Aorta (tissue), 5 donors: ENCODE results near the gene OR52I1. TPM values are rescaled to one million over a fixed set of nuclear protein-coding genes. Genes with fewer than 3 reads are reported as not detected.

Experiments
- ATAC-seq: fragments of 200-7000 bp; cut with Tn5 transposase; one replicate; pipeline ENCODE4 v1.9.1; 2022; ENCODE audit warnings: moderate library complexity; ENCODE audit not compliant: low FRiP score
- DNase-seq, 2 donors: peaks; one replicate each; pipeline ENCODE4 v3.0.0-alpha.2; 2020
- H3K27ac ChIP-seq, 2 donors: one replicate each; pipeline ENCODE4 v1.5.1; 2013; ENCODE audit warnings: low read length in 2 of 2, mild to moderate bottlenecking in 2 of 2, moderate library complexity in 2 of 2, control low read depth in 1 of 2, inconsistent platforms in 1 of 2, low read depth in 1 of 2
- H3K27me3 ChIP-seq, 2 donors: one replicate each; pipeline ENCODE4 v1.6.1; 2013; ENCODE audit warnings: control low read depth in 1 of 2, low read length in 1 of 2, mild to moderate bottlenecking in 1 of 2, moderate library complexity in 1 of 2; ENCODE audit not compliant: insufficient read depth in 2 of 2, control insufficient read depth in 1 of 2
- H3K36me3 ChIP-seq, 2 donors: one replicate each; pipeline ENCODE4 v1.6.1; 2013; ENCODE audit warnings: control low read depth in 1 of 2, low read length in 1 of 2, mild to moderate bottlenecking in 1 of 2; ENCODE audit not compliant: insufficient read depth in 2 of 2, control insufficient read depth in 1 of 2
- H3K4me1 ChIP-seq, 2 donors: one replicate each; pipeline ENCODE4 v1.6.1; 2013; ENCODE audit warnings: low read length in 2 of 2, control low read depth in 1 of 2, mild to moderate bottlenecking in 1 of 2, moderate library complexity in 1 of 2; ENCODE audit not compliant: insufficient read depth in 2 of 2, control insufficient read depth in 1 of 2
- H3K4me3 ChIP-seq, 2 donors: one replicate each; pipeline ENCODE4 v1.5.1; 2013; ENCODE audit warnings: low read length in 2 of 2, control low read depth in 1 of 2, mild to moderate bottlenecking in 1 of 2
- H3K9me3 ChIP-seq: one replicate; pipeline ENCODE4 v1.6.1; 2013; ENCODE audit warnings: mild to moderate bottlenecking, low read length; ENCODE audit not compliant: control insufficient read depth
- WGBS, 2 donors: extraction: QIAGEN DNeasy Blood & Tissue Kit; methylation state at CpG; one replicate each; pipeline ENCODE4 v1.1.7; 2013; 5-methylcytosine and 5-hydroxymethylcytosine counted together
- intact Hi-C, 2 donors: fragments of 100-400 bp; cut with DNase I; formaldehyde crosslinking; loops; one replicate each; pipeline versions ENCODE4 v1.14.2 to v1.15.0; 2022
- polyA plus RNA-seq, 2 donors: library from polyadenylated mRNA; stranded (reverse); fragments of 200-250 nt; gene quantifications; one replicate each; pipeline ENCODE4 v1.2.3, GENCODE V29; 2013
- total RNA-seq, 2 donors: library from RNA; stranded (reverse); fragmentation: NEBNext Ultra II Directional; extraction: Animal tissue kit (Norgen Biotek cat#: 25700); gene quantifications; one replicate each; pipeline ENCODE4 v1.2.1, GENCODE V29; 2021
- donor health status: healthy with polysubstance abuse.
- donor health status: Bipolar disorder and iron deficiency.
- donor health status: DM: no; HTN: no; CAD: no.
- donor health status: DM: no; HTN: no; CAD: no.
- donor health status: DM: yes; HTN: yes; CAD: no.

OR52I1 gene
- total and polyA plus RNA-seq, 4 donors, result not detected

DNA sequence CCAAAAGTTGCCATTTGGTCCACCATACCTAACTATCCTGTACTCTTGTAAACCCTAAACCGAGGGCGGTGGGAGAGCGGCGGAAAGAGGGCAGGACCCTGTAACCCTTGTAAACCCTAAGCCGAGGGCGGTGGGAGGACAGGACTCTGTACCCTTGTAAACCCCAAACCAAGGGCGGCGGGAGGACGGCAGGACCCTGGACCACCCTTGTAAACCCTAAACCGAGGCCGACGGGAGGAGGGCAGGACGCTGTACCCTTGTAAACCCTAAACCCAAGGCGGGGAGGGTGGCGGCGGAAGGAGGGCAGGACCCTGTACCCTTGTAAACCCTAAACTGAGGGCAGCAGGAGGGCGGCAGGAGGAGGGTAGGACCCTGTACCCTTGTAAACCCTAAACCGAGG lies 24.8 kb upstream of the OR52I1 start:
- Histone ChIP-seq H3K27ac (no peak overlapping the region), H3K4me3 (no peak overlapping the region), H3K4me1 (no peaks in the 10 kb centered on the region), H3K27me3 (no peaks in the 10 kb centered on the region), H3K36me3 (no peaks in the 10 kb centered on the region), H3K9me3 (no peaks in the 10 kb centered on the region)
- intact Hi-C loops, result no loop called here
- DNase-seq (no peak), ATAC-seq (peak; percentile 31)
- 90 to 94% methylated on average over 18 of the region's 18 CpGs for WGBS, 2 donors

GRCh38 chr11:4576880-4577279 lies 17.0 kb upstream of the OR52I1 start:
- no peaks in the 10 kb centered on the region for H3K36me3 ChIP-seq
- H3K4me3 ChIP-seq, result no peak overlapping the region
- no peaks in the 10 kb centered on the region for H3K27me3 ChIP-seq
- no peaks in the 10 kb centered on the region for H3K4me1 ChIP-seq
- no peak overlapping the region for H3K27ac ChIP-seq
- WGBS, 2 donors, result 65 to 66% methylated on average over 3 of the region's 3 CpGs
- DNase-seq (no peak), ATAC-seq (no peak)
- intact Hi-C loops, result no loop called here
- no peaks in the 10 kb centered on the region for H3K9me3 ChIP-seq

GRCh38 chr11:4577761-4578160 lies 16.1 kb upstream of the OR52I1 start:
- H3K4me1 ChIP-seq, result no peaks in the 10 kb centered on the region
- H3K27ac ChIP-seq, result no peak overlapping the region
- intact Hi-C loops, result no loop called here
- ATAC-seq, result no peak
- no peak for DNase-seq
- no peaks in the 10 kb centered on the region for H3K27me3 ChIP-seq
- H3K9me3 ChIP-seq, result no peaks in the 10 kb centered on the region
- H3K4me3 ChIP-seq, result no peak overlapping the region
- WGBS, 2 donors, result 75 to 85% methylated on average over 2 of the region's 2 CpGs
- no peaks in the 10 kb centered on the region for H3K36me3 ChIP-seq

- no peak overlapping the region for H3K4me3 ChIP-seq
- no peak overlapping the region for H3K27ac ChIP-seq
- DNase-seq (no peak), ATAC-seq (no peak)
- 35 to 55% methylated on average over 6 of the region's 6 CpGs for WGBS, 2 donors
- H3K27me3 ChIP-seq, result no peaks in the 10 kb centered on the region
- no peaks in the 10 kb centered on the region for H3K36me3 ChIP-seq
- intact Hi-C loops, result no loop called here
- no peaks in the 10 kb centered on the region for H3K9me3 ChIP-seq
- no peaks in the 10 kb centered on the region for H3K4me1 ChIP-seq
Observed at GRCh38 chr11:4578624-4579023, 15.2 kb upstream of the OR52I1 start.

DNA sequence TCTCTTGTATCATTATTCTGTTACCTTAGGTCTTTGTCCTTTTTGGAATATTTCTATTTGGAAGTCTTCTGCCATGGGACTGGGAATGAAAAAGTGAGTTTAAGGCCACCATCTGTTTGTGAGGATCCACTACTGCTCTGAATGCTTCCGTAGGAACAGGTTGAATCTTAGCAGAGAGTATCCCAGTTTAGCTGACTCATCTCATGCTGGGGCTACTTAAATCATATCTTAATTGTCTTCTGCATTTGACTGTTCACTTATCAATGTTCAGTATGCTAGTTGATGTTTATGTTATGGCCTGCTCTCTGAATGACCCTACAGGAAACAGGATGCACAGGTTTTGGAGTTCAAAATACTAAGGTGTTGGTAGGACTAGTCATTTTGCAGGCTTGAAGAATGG lies 13.7 kb upstream of the OR52I1 start:
- Histone ChIP-seq H3K36me3 (no peaks in the 10 kb centered on the region), H3K27ac (no peak overlapping the region), H3K27me3 (no peaks in the 10 kb centered on the region), H3K4me1 (no peaks in the 10 kb centered on the region), H3K4me3 (no peak overlapping the region), H3K9me3 (no peaks in the 10 kb centered on the region)
- no peak for ATAC-seq
- intact Hi-C loops, result no loop called here
- DNase-seq, result no peak
- WGBS, 2 donors, result 80 to 81% methylated on average over 1 of the region's 1 CpG

DNA sequence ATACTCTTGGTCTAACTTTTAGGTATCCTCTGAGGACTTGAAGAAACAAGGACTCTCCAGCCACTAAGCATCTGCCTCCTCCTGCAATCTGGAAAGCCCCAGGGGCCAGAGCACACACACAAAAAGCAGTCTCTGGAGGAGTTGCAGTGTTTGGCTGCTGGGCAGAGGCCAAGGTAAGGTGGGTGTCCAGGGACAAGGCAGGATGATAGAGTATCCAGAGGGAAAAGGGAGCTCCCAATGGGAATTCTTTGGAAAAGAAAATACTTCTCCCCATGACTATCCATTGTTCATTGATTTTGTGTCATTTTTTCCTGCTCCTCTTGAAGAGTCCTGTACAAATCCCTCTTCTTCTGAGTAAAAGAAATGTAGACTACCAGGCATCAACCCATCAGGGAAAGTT lies 12.4 kb upstream of the OR52I1 start, which contains the start of gene OR52I2:
Gene OR52I2, plus strand, starts transcription at position 301 of the 400 bp plus-strand sequence.
- Histone ChIP-seq H3K36me3 (no peaks in the 10 kb centered on the region), H3K4me1 (no peaks in the 10 kb centered on the region), H3K27ac (no peak within 1 kb of the TSS), H3K9me3 (no peaks in the 10 kb centered on the region), H3K4me3 (no peak within 1 kb of the TSS), H3K27me3 (no peaks in the 10 kb centered on the region)
- DNase-seq, result no peak
- intact Hi-C loops, result no loop called here
- ATAC-seq, result no peak

DNA sequence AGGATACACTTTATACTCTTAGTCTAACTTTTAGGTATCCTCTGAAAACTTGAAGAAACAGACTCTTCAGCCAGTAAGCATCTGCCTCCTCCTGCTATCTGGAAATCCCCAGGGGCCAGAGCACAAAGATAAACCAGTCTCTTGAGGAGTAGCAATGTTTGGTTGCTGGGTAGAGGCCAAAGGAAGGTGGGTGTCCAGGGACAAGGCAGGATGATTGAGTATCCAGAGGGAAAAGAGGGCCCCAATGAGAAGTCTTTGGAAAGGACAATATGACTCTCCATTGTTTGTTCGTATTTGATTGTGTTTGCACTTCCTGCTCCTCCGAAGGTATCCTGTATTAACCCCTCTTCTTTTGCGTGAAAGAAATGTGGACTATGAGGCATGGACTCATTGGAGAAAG lies 4.8 kb upstream of the OR52I1 start:
- no peaks in the 10 kb centered on the region for H3K9me3 ChIP-seq
- 80 to 82% methylated on average over 3 of the region's 3 CpGs for WGBS, 2 donors
- H3K4me1 ChIP-seq, result no peaks in the 10 kb centered on the region
- DNase-seq (no peak), ATAC-seq (no peak)
- intact Hi-C loops, result no loop called here
- H3K27me3 ChIP-seq, result no peaks in the 10 kb centered on the region
- no peak overlapping the region for H3K27ac ChIP-seq
- no peak overlapping the region for H3K4me3 ChIP-seq
- H3K36me3 ChIP-seq, result no peaks in the 10 kb centered on the region

GRCh38 chr11:4605057-4605456 lies 11.2 kb downstream of the OR52I1 start:
- H3K36me3 ChIP-seq, result peaks cover 8 to 13% of the 10 kb centered on the region in 2 donors
- no peak overlapping the region for H3K27ac ChIP-seq
- intact Hi-C loops, result loop anchor here in 1 of 2 donors (10.0 kb wide), 2 partner anchors 210 to 420 kb away; partner anchors contain the start of gene TRIM21
- WGBS, 2 donors, result 91 to 93% methylated on average over 4 of the region's 4 CpGs
- peaks cover 0 to 2% of the 10 kb centered on the region in 2 donors for H3K4me1 ChIP-seq
- no peak overlapping the region for H3K4me3 ChIP-seq
- H3K27me3 ChIP-seq, result no peaks in the 10 kb centered on the region
- no peaks in the 10 kb centered on the region for H3K9me3 ChIP-seq
- DNase-seq (no peak), ATAC-seq (no peak)

DNA sequence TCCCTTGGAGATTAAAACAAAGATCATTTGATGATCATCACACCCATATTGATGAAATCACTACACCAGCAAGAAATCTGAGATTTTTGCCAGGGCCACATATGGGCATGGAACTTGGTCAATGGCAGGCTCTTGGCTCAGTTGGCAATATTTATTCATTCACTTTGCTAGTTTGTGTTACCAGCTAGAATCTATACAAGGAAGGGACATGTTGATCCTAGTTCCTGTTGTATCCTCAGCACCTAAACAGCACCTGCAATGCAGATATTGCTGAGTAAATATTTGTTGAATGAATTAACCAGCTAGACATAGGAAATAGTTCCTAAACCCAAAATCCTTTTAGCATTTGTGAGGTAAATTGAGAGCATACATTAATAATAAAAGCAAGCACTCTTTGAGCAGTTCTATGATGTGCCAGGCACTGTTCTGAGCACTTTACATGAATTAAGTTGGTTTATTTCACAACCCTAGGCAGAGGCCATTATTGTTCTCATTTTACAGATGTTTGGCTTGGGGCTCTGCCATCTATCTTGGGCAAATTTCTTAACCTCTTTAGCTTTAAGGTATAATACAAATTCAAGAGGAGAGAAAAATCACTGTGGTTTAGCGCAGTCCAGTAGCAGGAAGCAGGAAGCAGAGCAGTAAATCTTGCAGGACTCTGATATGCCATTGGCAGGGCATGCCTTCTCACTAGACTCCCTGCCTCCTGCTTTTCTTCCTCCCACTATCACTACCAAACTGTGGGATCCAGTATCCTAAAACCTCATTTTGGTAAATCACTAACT lies 12.6 kb downstream of the OR52I1 start:
- WGBS, 2 donors, result 39 to 55% methylated on average over 1 of the region's 1 CpG
- Histone ChIP-seq H3K36me3 (peaks cover 6% of the 10 kb centered on the region in 2 donors), H3K27me3 (no peaks in the 10 kb centered on the region), H3K4me1 (peaks cover 0 to 2% of the 10 kb centered on the region in 2 donors), H3K4me3 (no peak overlapping the region), H3K27ac (no peak overlapping the region), H3K9me3 (no peaks in the 10 kb centered on the region)
- DNase-seq (no peak), ATAC-seq (no peak)
- intact Hi-C loops, result loop anchor here in 1 of 2 donors (10.0 kb wide), 2 partner anchors 212 to 422 kb away; partner anchors contain the start of gene TRIM21
